Thymus (tissue), 11 donors: ENCODE results near the gene LUZP2. TPM values are rescaled to one million over a fixed set of nuclear protein-coding genes. Genes with fewer than 3 reads are reported as not detected.

Experiments used
- DNase-seq, 9 donors: peaks; one replicate each; pipeline ENCODE4 v3.0.0-alpha.2; 2013; ENCODE audit warnings: low spot score in 9 of 9, low read depth in 6 of 9, missing footprints in 1 of 9
- H3K27ac ChIP-seq, 2 donors: one replicate each; pipeline ENCODE4 v1.5.1; 2013; ENCODE audit warnings: control low read depth in 1 of 2, low read depth in 1 of 2, low read length in 1 of 2, mild to moderate bottlenecking in 1 of 2, moderate library complexity in 1 of 2
- H3K27me3 ChIP-seq, 2 donors: one replicate each; pipeline ENCODE4 v1.5.1; 2013; ENCODE audit warnings: low read length in 1 of 2; ENCODE audit not compliant: control insufficient read depth in 2 of 2, insufficient read depth in 1 of 2
- H3K36me3 ChIP-seq, 2 donors: one replicate each; pipeline ENCODE4 v1.5.1; 2013; ENCODE audit warnings: low read length in 1 of 2, mild to moderate bottlenecking in 1 of 2, moderate library complexity in 1 of 2; ENCODE audit not compliant: control insufficient read depth in 2 of 2, insufficient read depth in 2 of 2
- H3K4me1 ChIP-seq, 2 donors: one replicate each; pipeline ENCODE4 v1.5.1; 2013; ENCODE audit warnings: low read length in 2 of 2; ENCODE audit not compliant: control insufficient read depth in 2 of 2, insufficient read depth in 2 of 2
- H3K4me3 ChIP-seq, 2 donors: one replicate each; pipeline ENCODE4 v1.5.1; 2013; ENCODE audit warnings: low read length in 2 of 2, control low read depth in 1 of 2, mild to moderate bottlenecking in 1 of 2
- H3K9me3 ChIP-seq, 2 donors: one replicate each; pipeline ENCODE4 v1.5.1; 2013; ENCODE audit warnings: low read length in 1 of 2, mild to moderate bottlenecking in 1 of 2; ENCODE audit not compliant: control insufficient read depth in 2 of 2, insufficient read depth in 1 of 2
- WGBS: extraction: QIAGEN DNeasy Blood & Tissue Kit; methylation state at CpG from one replicate; pipeline ENCODE4 v1.1.7; 2013; 5-methylcytosine and 5-hydroxymethylcytosine counted together
- polyA plus RNA-seq: library from polyadenylated mRNA; stranded (reverse); fragments of 200-250 nt; gene quantifications from one replicate; pipeline ENCODE4 v1.2.3, GENCODE V29; 2013
- total RNA-seq: library from RNA; stranded (reverse); fragments of 120-200 nt; gene quantifications from one replicate; pipeline ENCODE4 v1.2.4, GENCODE V29; 2013
- donor health status: healthy.

Gene LUZP2
- total and polyA plus RNA-seq, 2 donors, result 0.16 to 0.19 TPM

DNA sequence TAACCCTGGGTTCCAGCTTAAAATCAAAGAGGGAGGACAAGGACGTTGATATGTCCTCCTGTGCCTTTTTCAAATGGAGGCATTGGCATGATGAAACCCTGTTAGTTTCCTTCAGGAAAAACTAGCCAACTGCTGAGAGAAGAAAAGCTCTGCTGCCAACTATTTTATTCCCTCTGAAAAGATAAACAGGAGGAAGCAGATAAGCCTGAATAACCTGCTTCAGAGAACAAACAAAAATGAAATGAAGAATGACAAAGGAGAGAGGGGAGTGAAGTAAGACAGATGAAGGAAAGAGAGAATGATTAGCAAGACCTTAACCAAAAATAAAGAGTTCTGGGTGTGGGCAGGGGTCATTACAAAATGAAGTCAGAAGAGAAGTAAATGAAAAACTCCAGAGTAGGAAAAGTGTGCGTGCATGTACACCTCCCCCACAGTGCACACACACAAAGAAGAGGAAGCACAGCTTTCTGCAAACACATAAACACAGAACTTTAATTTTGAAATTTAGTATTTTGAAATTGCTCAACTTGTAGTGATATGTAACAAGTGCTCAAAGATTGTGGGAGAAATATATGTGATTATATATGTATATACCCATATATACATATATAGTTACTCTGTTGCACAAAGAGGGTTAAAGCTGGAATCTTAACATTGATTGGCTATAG is 332.2 kb downstream of the LUZP2 start:
- Histone ChIP-seq H3K9me3 (no peaks in the 10 kb centered on the region), H3K27me3 (no peaks in the 10 kb centered on the region), H3K36me3 (no peaks in the 10 kb centered on the region), H3K4me3 (no peak overlapping the region), H3K27ac (no peak overlapping the region), H3K4me1 (no peaks in the 10 kb centered on the region)
- no peak for DNase-seq
- 67% methylated on average over 2 of the region's 2 CpGs for WGBS

GRCh38 chr11:24833573-24833972 is 336.7 kb downstream of the LUZP2 start:
- no peaks in the 10 kb centered on the region for H3K9me3 ChIP-seq
- no peak overlapping the region for H3K27ac ChIP-seq
- no peaks in the 10 kb centered on the region for H3K4me1 ChIP-seq
- H3K27me3 ChIP-seq, result no peaks in the 10 kb centered on the region
- WGBS, result 19% methylated on average over 9 of the region's 9 CpGs
- no peaks in the 10 kb centered on the region for H3K36me3 ChIP-seq
- no peak overlapping the region for H3K4me3 ChIP-seq
- no peak for DNase-seq

- WGBS, result 92% methylated on average over 2 of the region's 2 CpGs
- Histone ChIP-seq H3K9me3 (no peaks in the 10 kb centered on the region), H3K27ac (no peak overlapping the region), H3K4me3 (no peak overlapping the region), H3K36me3 (no peaks in the 10 kb centered on the region), H3K4me1 (no peaks in the 10 kb centered on the region), H3K27me3 (no peaks in the 10 kb centered on the region)
- DNase-seq, result no peak
Observed at GRCh38 chr11:24837112-24837511, 340.3 kb downstream of the LUZP2 start.

- 88% methylated on average over 2 of the region's 2 CpGs for WGBS
- Histone ChIP-seq H3K36me3 (no peaks in the 10 kb centered on the region), H3K4me3 (no peak overlapping the region), H3K27me3 (no peaks in the 10 kb centered on the region), H3K27ac (no peak overlapping the region), H3K9me3 (no peaks in the 10 kb centered on the region), H3K4me1 (no peaks in the 10 kb centered on the region)
- DNase-seq, result no peak
Observed at GRCh38 chr11:24842308-24842707, 345.5 kb downstream of the LUZP2 start.

- no peak for DNase-seq
- Histone ChIP-seq H3K9me3 (no peaks in the 10 kb centered on the region), H3K4me1 (no peaks in the 10 kb centered on the region), H3K27ac (no peak overlapping the region), H3K36me3 (no peaks in the 10 kb centered on the region), H3K4me3 (no peak overlapping the region), H3K27me3 (no peaks in the 10 kb centered on the region)
- WGBS, result 98% methylated on average over 1 of the region's 1 CpG
Observed at GRCh38 chr11:24844406-24844805, 347.6 kb downstream of the LUZP2 start.

DNA sequence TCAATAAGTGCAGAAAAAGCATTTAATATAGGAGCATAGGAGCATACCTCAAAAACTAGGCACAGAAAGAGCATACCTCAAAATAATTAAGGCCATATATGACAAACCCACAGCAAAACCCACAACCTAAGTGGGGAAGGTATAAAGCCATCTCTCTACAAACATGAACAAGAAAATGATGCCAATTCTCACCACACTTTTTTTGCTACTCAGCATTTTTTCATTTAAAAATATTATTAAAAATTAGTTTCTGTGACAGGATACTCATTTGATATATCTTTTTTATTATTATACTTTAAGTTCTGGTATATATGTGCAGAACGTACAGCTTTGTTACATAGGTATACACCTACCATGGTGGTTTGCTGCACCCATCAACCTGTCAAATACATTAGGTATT is 352.0 kb downstream of the LUZP2 start:
- WGBS, result 93% methylated on average over 1 of the region's 1 CpG
- no peaks in the 10 kb centered on the region for H3K4me1 ChIP-seq

DNA sequence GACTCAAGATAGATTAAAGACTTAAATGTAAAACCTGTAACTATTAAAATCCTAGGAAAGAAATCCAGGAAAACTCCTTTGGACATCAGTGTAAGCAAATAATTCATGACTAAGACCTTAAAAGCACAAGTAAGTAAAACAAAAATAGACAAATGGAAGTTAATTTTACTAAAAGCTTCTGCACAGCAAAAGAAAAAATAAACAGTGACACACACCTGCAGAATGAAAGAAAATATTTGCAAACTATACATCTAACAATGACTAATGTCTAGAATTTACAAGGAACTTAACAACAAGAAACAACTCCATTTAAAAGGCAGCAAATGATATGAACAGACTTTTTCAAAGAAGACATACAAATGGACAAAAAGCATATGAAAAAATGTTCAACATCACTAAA is 359.1 kb downstream of the LUZP2 start:
- DNase-seq, result no peak
- H3K36me3 ChIP-seq, result no peaks in the 10 kb centered on the region
- no peak overlapping the region for H3K4me3 ChIP-seq
- H3K27ac ChIP-seq, result no peak overlapping the region
- H3K27me3 ChIP-seq, result no peaks in the 10 kb centered on the region
- H3K4me1 ChIP-seq, result no peaks in the 10 kb centered on the region
- peaks cover 0 to 18% of the 10 kb centered on the region in 2 donors for H3K9me3 ChIP-seq

More for the DNA sequence above, 352.0 kb downstream of the LUZP2 start:
- Histone ChIP-seq H3K27ac (no peak overlapping the region), H3K36me3 (no peaks in the 10 kb centered on the region), H3K27me3 (no peaks in the 10 kb centered on the region), H3K9me3 (peaks cover 0 to 3% of the 10 kb centered on the region in 2 donors), H3K4me3 (no peak overlapping the region)
- DNase-seq, result no peak

DNA sequence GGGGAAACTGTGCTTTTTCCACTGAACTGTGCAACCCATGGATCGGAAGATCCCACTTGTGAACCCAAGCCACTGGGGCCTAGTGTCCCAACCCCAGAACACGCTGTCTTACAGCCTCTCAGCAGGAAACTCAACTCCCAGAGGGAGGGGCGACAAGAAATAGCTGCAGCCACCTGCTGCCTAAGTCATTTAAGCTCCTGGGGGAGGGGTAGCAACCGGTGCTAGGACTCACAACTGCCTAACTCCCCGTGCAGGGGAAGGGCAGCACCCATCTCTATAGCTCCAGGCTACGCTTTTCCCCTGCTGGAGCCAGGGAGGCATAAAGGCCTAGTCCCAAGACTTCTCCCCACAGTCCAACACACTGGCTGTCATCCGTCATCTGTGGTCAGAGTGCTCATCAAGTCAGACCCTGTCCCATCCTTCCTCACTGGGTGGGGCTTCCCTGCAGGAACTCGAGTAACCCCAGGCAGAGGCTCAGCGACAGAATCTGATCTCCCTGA is 363.0 kb downstream of the LUZP2 start:
- Histone ChIP-seq H3K27me3 (no peaks in the 10 kb centered on the region), H3K27ac (no peak overlapping the region), H3K36me3 (no peaks in the 10 kb centered on the region), H3K4me1 (no peaks in the 10 kb centered on the region), H3K4me3 (no peak overlapping the region), H3K9me3 (peaks cover 0 to 10% of the 10 kb centered on the region in 2 donors)
- DNase-seq, result no peak
- 94% methylated on average over 9 of the region's 9 CpGs for WGBS

- H3K27me3 ChIP-seq, result no peaks in the 10 kb centered on the region
- no peaks in the 10 kb centered on the region for H3K36me3 ChIP-seq
- H3K27ac ChIP-seq, result no peak overlapping the region
- no peak overlapping the region for H3K4me3 ChIP-seq
- H3K9me3 ChIP-seq, result peaks cover 0 to 10% of the 10 kb centered on the region in 2 donors
- no peak for DNase-seq
- H3K4me1 ChIP-seq, result no peaks in the 10 kb centered on the region
- WGBS, result 94% methylated on average over 6 of the region's 6 CpGs
Observed at GRCh38 chr11:24861440-24861839, 364.6 kb downstream of the LUZP2 start.
